GM23338 (cell line): ENCODE results near the gene NXN. TPM values are rescaled to one million over a fixed set of nuclear protein-coding genes. Genes with fewer than 3 reads are reported as not detected.

Experiments
- ATAC-seq: fragments of 200-7000 bp; cut with Tn5 transposase; 3 replicates; pipeline ENCODE4 v1.9.1; 2020
- DNase-seq: peaks from one replicate; pipeline ENCODE4 v3.0.0-alpha.2; 2015; ENCODE audit warnings: low spot score
- H2AFZ ChIP-seq: fragments of 200-600 bp; sonication (generic); 2 replicates; pipeline ENCODE4 v1.8.0; 2016; ENCODE audit warnings: antibody characterized with exemption, mild to moderate bottlenecking, moderate library complexity
- H3F3A ChIP-seq: fragments of 200-600 bp; sonication (generic); replicated peaks from 2 replicates; pipeline ENCODE4 v1.8.0; 2017; ENCODE audit warnings: antibody characterized with exemption, mixed run types, low read depth
- H3K27ac ChIP-seq: fragments of 200-600 bp; sonication (generic); 2 replicates; pipeline ENCODE4 v1.6.1; 2016; ENCODE audit warnings: low read depth
- H3K27me3 ChIP-seq: fragments of 200-600 bp; sonication (generic); 2 replicates; pipeline ENCODE4 v1.8.0; 2016; ENCODE audit warnings: mild to moderate bottlenecking, mixed run types, moderate library complexity; ENCODE audit not compliant: insufficient read depth
- H3K36me3 ChIP-seq: fragments of 200-600 bp; sonication (generic); 2 replicates; pipeline ENCODE4 v1.8.0; 2016; ENCODE audit warnings: mild to moderate bottlenecking; ENCODE audit not compliant: insufficient read depth
- H3K4me1 ChIP-seq: fragments of 200-600 bp; sonication (generic); 2 replicates; pipeline ENCODE4 v1.8.0; 2016; ENCODE audit warnings: mild to moderate bottlenecking, moderate library complexity; ENCODE audit not compliant: insufficient read depth
- H3K4me2 ChIP-seq: fragments of 200-600 bp; sonication (generic); 2 replicates; pipeline ENCODE4 v1.7.1; 2017; ENCODE audit warnings: mixed run types
- H3K4me3 ChIP-seq: fragments of 200-600 bp; sonication (generic); 2 replicates; pipeline ENCODE4 v1.6.1; 2016; ENCODE audit warnings: mixed run types
- H3K79me2 ChIP-seq: fragments of 200-600 bp; sonication (generic); replicated peaks from 2 replicates; pipeline ENCODE4 v1.8.0; 2017; ENCODE audit warnings: mild to moderate bottlenecking; ENCODE audit not compliant: insufficient read depth
- H3K9me2 ChIP-seq: fragments of 200-600 bp; sonication (generic); 2 replicates; pipeline ENCODE4 v1.8.0; 2017; ENCODE audit not compliant: insufficient read depth
- H4K20me1 ChIP-seq: fragments of 200-600 bp; sonication (generic); replicated peaks from 2 replicates; pipeline ENCODE4 v1.8.0; 2017; ENCODE audit warnings: mild to moderate bottlenecking; ENCODE audit not compliant: insufficient read depth
- H3K27ac Mint-ChIP-seq: 2 replicates; pipeline ENCODE4 v1.8.0; 2020; ENCODE audit warnings: inconsistent platforms, mild to moderate bottlenecking, moderate library complexity, mixed read lengths
- H3K27me3 Mint-ChIP-seq: 3 replicates; pipeline ENCODE4 v1.8.0; 2022; ENCODE audit warnings: low read depth, mild to moderate bottlenecking, moderate library complexity, mixed read lengths, inconsistent platforms; ENCODE audit not compliant: insufficient read depth, poor library complexity
- H3K36me3 Mint-ChIP-seq: 3 replicates; pipeline ENCODE4 v1.8.0; 2021; ENCODE audit warnings: low read depth, mild to moderate bottlenecking, inconsistent platforms, moderate library complexity, mixed read lengths
- H3K4me1 Mint-ChIP-seq: 3 replicates; pipeline ENCODE4 v1.8.0; 2020; ENCODE audit warnings: mild to moderate bottlenecking, inconsistent platforms, mixed read lengths
- H3K4me3 Mint-ChIP-seq: 3 replicates; pipeline ENCODE4 v1.8.0; 2021; ENCODE audit warnings: moderate library complexity, mild to moderate bottlenecking, inconsistent platforms, mixed read lengths
- H3K9me3 Mint-ChIP-seq: 3 replicates; pipeline ENCODE4 v1.8.0; 2020; ENCODE audit warnings: moderate library complexity, mild to moderate bottlenecking, inconsistent platforms, mixed read lengths
- CREB1 ChIP-seq: fragments of 250-450 bp; sonication (Bioruptor Pico); IDR thresholded peaks from 2 replicates; pipeline ENCODE4 v1.5.0; 2020; ENCODE audit warnings: low read depth, mild to moderate bottlenecking, moderate library complexity
- ETS1 ChIP-seq: IDR thresholded peaks from 2 replicates; pipeline ENCODE4 v1.6.1; 2016; ENCODE audit warnings: antibody characterized with exemption
- EZH2 ChIP-seq: fragments of 200-600 bp; sonication (generic); IDR thresholded peaks from one replicate; pipeline ENCODE4 v1.8.0; 2017; ENCODE audit warnings: antibody characterized with exemption, mild to moderate bottlenecking, low read depth; ENCODE audit not compliant: unreplicated experiment
- EZH2phosphoT487 ChIP-seq: fragments of 200-600 bp; sonication (generic); IDR thresholded peaks from one replicate; pipeline ENCODE4 v1.8.1; 2018; ENCODE audit warnings: antibody characterized with exemption; ENCODE audit not compliant: unreplicated experiment
- JUNB ChIP-seq: IDR thresholded peaks from one replicate; pipeline ENCODE4 v1.6.1; 2016; ENCODE audit warnings: antibody characterized with exemption; ENCODE audit not compliant: unreplicated experiment
- POLR2AphosphoS5 ChIP-seq: IDR thresholded peaks from 2 replicates; pipeline ENCODE4 v1.6.1; 2016; ENCODE audit warnings: antibody characterized with exemption, low read depth
- STAT1 ChIP-seq: IDR thresholded peaks from one replicate; pipeline ENCODE4 v1.6.1; 2016; ENCODE audit warnings: antibody characterized with exemption; ENCODE audit not compliant: unreplicated experiment
- ZNF114 ChIP-seq: fragments of 250-450 bp; sonication (Bioruptor Pico); IDR thresholded peaks from 2 replicates; pipeline ENCODE4 v1.5.0; 2020; ENCODE audit warnings: mild to moderate bottlenecking, moderate library complexity
- ZNF331 ChIP-seq: fragments of 250-450 bp; sonication (Bioruptor Pico); IDR thresholded peaks from 2 replicates; pipeline ENCODE4 v1.5.0; 2020; ENCODE audit warnings: low read depth, mild to moderate bottlenecking, moderate library complexity
- polyA plus RNA-seq: library from polyadenylated mRNA; unstranded; fragments of >200 nt; fragmentation: Nextera tagmentation; extraction: Ambion mirVana; gene quantifications from 2 replicates; pipeline ENCODE4 v1.2.1, GENCODE V29; 2016
- total RNA-seq: library from RNA; depleted of rRNA; stranded (reverse); fragments of >200 nt; shearing (Covaris generic); gene quantifications from 2 replicates; pipeline ENCODE4 v1.2.3, GENCODE V29; 2014
- TF ChIP-seq, protein P1 (sequence below), 2 experiments: fragments of 200-600 bp in 1 of 2; sonication (generic) in 1 of 2; conservative IDR thresholded peaks; 2 replicates each; pipeline versions ENCODE4 v1.5.1 to v1.6.1; 2016 to 2017; ENCODE audit warnings: antibody characterized with exemption in 2 of 2, low read depth in 2 of 2, mild to moderate bottlenecking in 2 of 2, moderate library complexity in 1 of 2

Gene NXN
- total and polyA plus RNA-seq, 2 experiments from 2014 or later: 31.8 to 105 TPM

DNA sequence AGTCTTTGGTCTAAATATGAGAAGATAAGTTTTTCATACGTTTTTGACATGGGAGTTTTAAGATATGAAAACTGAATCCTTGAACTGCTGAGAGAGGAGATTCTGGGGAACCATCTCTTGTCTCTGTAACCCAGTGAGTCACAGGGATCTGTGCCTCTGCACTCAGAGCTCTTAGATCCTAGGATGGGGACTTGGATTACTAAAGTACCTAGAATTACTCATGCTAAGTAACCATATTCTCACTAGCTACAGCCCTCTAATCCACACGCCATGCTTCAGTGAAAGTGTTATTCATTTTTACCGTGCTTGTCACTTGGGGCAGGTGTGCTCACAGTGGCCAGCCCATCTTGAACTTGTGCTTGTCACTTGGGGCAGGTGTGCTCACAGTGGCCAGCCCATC lies 195.4 kb downstream of the NXN start (continued):
- TF ChIP-seq ZNF114 (CRISPR knock-in tag) (no peak), JUNB (no peak), POLR2AphosphoS5 (no peak), EZH2phosphoT487 (no peak)

- DNase-seq (peak; percentile 84), ATAC-seq (peak; percentile 92)
- peak within 1 kb of the TSS; percentile 94 for H2AFZ ChIP-seq
- Mint-ChIP-seq H3K4me3 (peak within 1 kb of the TSS; percentile 95), H3K36me3 (peaks cover 35% of the 10 kb centered on the region), H3K4me1 (peaks cover 9% of the 10 kb centered on the region; the same call in 2 of the 3 replicates), H3K27me3 (peaks cover 21% of the 10 kb centered on the region), H3K27ac (peak within 1 kb of the TSS; percentile 99), H3K9me3 (no peaks in the 10 kb centered on the region; the same call in 2 of the 3 replicates)
- H3K9me2 ChIP-seq: no peaks in the 10 kb centered on the region
- peaks cover 16% of the 10 kb centered on the region; the same call in 1 of the 2 replicates for H3K4me1 ChIP-seq
- H3K36me3 ChIP-seq: peaks cover 20% of the 10 kb centered on the region; the same call in 1 of the 2 replicates
- H3K4me3 ChIP-seq: peak within 1 kb of the TSS; percentile 98
- H3K4me2 ChIP-seq: peak within 1 kb of the TSS; percentile 100
- H3K79me2 ChIP-seq: peaks cover 80% of the 10 kb centered on the region
- H3F3A ChIP-seq: peaks cover 3% of the 10 kb centered on the region; the same call in 1 of the 2 replicates
- H4K20me1 ChIP-seq: peaks cover 18% of the 10 kb centered on the region
- TF ChIP-seq ETS1 (peak; percentile 79), ZNF114 (CRISPR knock-in tag) (no peak), CREB1 (CRISPR knock-in tag) (peak; percentile 100), ZNF331 (CRISPR knock-in tag) (no peak), POLR2AphosphoS5 (peak; percentile 98), STAT1 (no peak), EZH2 (no peak)
- TF ChIP-seq, protein P1, sequence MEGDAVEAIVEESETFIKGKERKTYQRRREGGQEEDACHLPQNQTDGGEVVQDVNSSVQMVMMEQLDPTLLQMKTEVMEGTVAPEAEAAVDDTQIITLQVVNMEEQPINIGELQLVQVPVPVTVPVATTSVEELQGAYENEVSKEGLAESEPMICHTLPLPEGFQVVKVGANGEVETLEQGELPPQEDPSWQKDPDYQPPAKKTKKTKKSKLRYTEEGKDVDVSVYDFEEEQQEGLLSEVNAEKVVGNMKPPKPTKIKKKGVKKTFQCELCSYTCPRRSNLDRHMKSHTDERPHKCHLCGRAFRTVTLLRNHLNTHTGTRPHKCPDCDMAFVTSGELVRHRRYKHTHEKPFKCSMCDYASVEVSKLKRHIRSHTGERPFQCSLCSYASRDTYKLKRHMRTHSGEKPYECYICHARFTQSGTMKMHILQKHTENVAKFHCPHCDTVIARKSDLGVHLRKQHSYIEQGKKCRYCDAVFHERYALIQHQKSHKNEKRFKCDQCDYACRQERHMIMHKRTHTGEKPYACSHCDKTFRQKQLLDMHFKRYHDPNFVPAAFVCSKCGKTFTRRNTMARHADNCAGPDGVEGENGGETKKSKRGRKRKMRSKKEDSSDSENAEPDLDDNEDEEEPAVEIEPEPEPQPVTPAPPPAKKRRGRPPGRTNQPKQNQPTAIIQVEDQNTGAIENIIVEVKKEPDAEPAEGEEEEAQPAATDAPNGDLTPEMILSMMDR (conservative IDR thresholded peaks at IDR 0.05; ENCODE audit: low read depth in 2 of 2): 0 out of 4 replicates have a peak, but pooled peaks of 1 of the 2 experiments have one; percentile 21
- peak within 1 kb of the TSS; percentile 89 for H3K27ac ChIP-seq
- H3K27me3 ChIP-seq: no peaks in the 10 kb centered on the region
These were observed 197.5 kb downstream of the NXN start, which contains the start of the genes GLOD4 and MRM3 for GRCh38 chr17:781805-782731. TSS of gene GLOD4 (minus strand) at chr17:782280. CDS start at chr17:782255, 25 bp downstream. TSS of gene MRM3 (plus strand) at chr17:782353. CDS start at chr17:782379, 26 bp downstream.
